ENCODE measurements around the gene H1-8.

GRCh38 chr3:129562803-129563202 is 19.8 kb downstream of the H1-8 start:
- TF ChIP-seq CTCF (IDR thresholded peaks at IDR 0.05 in 2 of 3, conservative IDR thresholded peaks at IDR 0.05 in 1 of 3; ENCODE audit: borderline replicate concordance in 1 of 3, insufficient read depth in 1 of 3, low read depth in 2 of 3, low read length in 2 of 3) (no peak), YY1 (IDR thresholded peaks at IDR 0.05; ENCODE audit: extremely low read depth, insufficient replicate concordance, low read depth, low read length) (no peak), EZH2 (IDR thresholded peaks at IDR 0.05) (no peak), POLR2AphosphoS5 (IDR thresholded peaks at IDR 0.05; ENCODE audit: low read depth, low read length) (no peak), ELF1 (IDR thresholded peaks at IDR 0.05; ENCODE audit: borderline replicate concordance, low read depth) (no peak), TCF7L2 (IDR thresholded peaks at IDR 0.05; ENCODE audit: borderline replicate concordance, extremely low read depth, insufficient read depth, insufficient read length) (no peak), ZNF274 (IDR thresholded peaks at IDR 0.05; ENCODE audit: low read depth, low read length) (no peak), SP1 (IDR thresholded peaks at IDR 0.05; ENCODE audit: low read depth) (no peak), MAX (IDR thresholded peaks at IDR 0.05) (no peak), POLR2A (IDR thresholded peaks at IDR 0.05; ENCODE audit: borderline replicate concordance, extremely low read depth, insufficient read depth, insufficient read length) (no peak), JUND (IDR thresholded peaks at IDR 0.05) (no peak), SIN3A (IDR thresholded peaks at IDR 0.05; ENCODE audit: low read depth) (no peak), REST (IDR thresholded peaks at IDR 0.05; ENCODE audit: low read depth) (no peak), ATF3 (IDR thresholded peaks at IDR 0.05) (no peak)
